Measurements from ENCODE around the gene ATRX. TPM values are rescaled to one million over a fixed set of nuclear protein-coding genes. Genes with fewer than 3 reads are reported as not detected.

ATRX gene
- polyA plus RNA-seq, 1 of the 3 experiments (the other 2 are of a cell fraction): 27.6 TPM

DNA sequence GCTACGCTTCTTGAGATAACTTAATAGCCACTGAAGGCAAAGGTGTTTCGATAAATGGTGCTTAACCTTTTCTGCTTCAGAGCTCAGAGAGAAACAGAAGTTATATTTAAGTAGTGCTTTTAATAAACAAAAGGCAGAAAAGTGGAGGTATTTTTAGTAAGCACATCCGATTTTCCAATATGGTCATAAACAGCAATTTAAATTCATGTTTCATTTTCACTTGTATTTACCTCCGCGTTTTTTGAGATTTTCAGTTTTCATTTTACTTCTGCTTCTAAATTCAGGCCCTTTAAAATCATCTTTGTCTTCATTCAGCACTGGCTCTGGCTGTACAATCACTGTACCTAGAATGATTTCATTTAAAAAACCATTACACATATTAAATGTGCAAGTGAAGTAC is 92.4 kb downstream of the ATRX start (continued):
- TF ChIP-seq NRF1 (IDR thresholded peaks at IDR 0.05; ENCODE audit: low read depth, low read length): no peak
- TF ChIP-seq SMC3 (IDR thresholded peaks at IDR 0.05; ENCODE audit: low read depth, low read length): no peak
- TF ChIP-seq, protein P1, sequence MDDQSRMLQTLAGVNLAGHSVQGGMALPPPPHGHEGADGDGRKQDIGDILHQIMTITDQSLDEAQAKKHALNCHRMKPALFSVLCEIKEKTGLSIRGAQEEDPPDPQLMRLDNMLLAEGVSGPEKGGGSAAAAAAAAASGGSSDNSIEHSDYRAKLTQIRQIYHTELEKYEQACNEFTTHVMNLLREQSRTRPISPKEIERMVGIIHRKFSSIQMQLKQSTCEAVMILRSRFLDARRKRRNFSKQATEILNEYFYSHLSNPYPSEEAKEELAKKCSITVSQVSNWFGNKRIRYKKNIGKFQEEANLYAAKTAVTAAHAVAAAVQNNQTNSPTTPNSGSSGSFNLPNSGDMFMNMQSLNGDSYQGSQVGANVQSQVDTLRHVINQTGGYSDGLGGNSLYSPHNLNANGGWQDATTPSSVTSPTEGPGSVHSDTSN (IDR thresholded peaks at IDR 0.05): no peak
- no peak for TF ChIP-seq FOXM1 (IDR thresholded peaks at IDR 0.05; ENCODE audit: low read depth)

DNA sequence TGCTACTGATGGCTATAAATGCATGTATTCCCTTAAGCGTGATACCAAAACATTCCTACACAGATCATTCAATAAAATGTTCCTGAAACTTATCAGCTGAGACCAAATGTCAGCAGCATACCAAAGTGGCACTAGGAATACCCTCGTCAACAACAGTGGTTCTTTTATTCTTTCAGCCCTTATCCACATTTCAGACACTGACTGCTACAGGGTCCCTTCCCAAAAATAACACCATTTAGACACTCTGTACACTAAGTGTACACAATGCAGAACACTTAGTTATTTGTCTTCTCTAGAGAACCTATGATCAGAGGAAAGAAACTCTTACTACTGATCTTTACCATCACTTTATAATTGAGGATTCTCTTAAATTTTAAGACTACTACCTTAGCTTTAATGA is 94.1 kb downstream of the ATRX start:
- H4K20me1 ChIP-seq (ENCODE audit: insufficient read depth): 0 out of 2 replicates have a peak, but pooled peaks cover 9% of the 10 kb centered on the region
- H3K9me2 ChIP-seq: 0 out of 2 replicates have a peak, but pooled peaks cover 6% of the 10 kb centered on the region
- CTCF ChIA-PET: interaction anchor here (1.1 to 1.4 kb wide), 2 partner anchors 13 to 370 kb away, joined by 3 read pairs; no protein-coding TSS in a partner anchor
- H3K9me3 ChIP-seq: no peaks in the 10 kb centered on the region
- TF ChIP-seq, protein P2, sequence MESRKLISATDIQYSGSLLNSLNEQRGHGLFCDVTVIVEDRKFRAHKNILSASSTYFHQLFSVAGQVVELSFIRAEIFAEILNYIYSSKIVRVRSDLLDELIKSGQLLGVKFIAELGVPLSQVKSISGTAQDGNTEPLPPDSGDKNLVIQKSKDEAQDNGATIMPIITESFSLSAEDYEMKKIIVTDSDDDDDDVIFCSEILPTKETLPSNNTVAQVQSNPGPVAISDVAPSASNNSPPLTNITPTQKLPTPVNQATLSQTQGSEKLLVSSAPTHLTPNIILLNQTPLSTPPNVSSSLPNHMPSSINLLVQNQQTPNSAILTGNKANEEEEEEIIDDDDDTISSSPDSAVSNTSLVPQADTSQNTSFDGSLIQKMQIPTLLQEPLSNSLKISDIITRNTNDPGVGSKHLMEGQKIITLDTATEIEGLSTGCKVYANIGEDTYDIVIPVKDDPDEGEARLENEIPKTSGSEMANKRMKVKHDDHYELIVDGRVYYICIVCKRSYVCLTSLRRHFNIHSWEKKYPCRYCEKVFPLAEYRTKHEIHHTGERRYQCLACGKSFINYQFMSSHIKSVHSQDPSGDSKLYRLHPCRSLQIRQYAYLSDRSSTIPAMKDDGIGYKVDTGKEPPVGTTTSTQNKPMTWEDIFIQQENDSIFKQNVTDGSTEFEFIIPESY (IDR thresholded peaks at IDR 0.05; ENCODE audit: borderline replicate concordance, low read depth): no peak
- TF ChIP-seq SIN3A (IDR thresholded peaks at IDR 0.05; ENCODE audit: borderline replicate concordance, low read depth, low read length) (no peak), MEF2A (IDR thresholded peaks at IDR 0.05; ENCODE audit: borderline replicate concordance, low read depth) (no peak), RFX5 (IDR thresholded peaks at IDR 0.05; ENCODE audit: low read length) (no peak), FOSL2 (IDR thresholded peaks at IDR 0.05; ENCODE audit: borderline replicate concordance, low read depth) (no peak), JUND (IDR thresholded peaks at IDR 0.05) (no peak), EP300 (IDR thresholded peaks at IDR 0.05; ENCODE audit: borderline replicate concordance in 1 of 2, low read depth in 1 of 2, low read length in 1 of 2) (no peak), NFIC (IDR thresholded peaks at IDR 0.05; ENCODE audit: borderline replicate concordance) (no peak), POLR2AphosphoS5 (IDR thresholded peaks at IDR 0.05; ENCODE audit: low read depth, low read length) (no peak), FOXM1 (IDR thresholded peaks at IDR 0.05; ENCODE audit: low read depth) (no peak), FOXJ3 (CRISPR knock-in tag; IDR thresholded peaks at IDR 0.05) (no peak), GABPA (IDR thresholded peaks at IDR 0.05; ENCODE audit: low read depth) (no peak)
- TF ChIP-seq, protein P3, sequence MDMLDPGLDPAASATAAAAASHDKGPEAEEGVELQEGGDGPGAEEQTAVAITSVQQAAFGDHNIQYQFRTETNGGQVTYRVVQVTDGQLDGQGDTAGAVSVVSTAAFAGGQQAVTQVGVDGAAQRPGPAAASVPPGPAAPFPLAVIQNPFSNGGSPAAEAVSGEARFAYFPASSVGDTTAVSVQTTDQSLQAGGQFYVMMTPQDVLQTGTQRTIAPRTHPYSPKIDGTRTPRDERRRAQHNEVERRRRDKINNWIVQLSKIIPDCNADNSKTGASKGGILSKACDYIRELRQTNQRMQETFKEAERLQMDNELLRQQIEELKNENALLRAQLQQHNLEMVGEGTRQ (IDR thresholded peaks at IDR 0.05; ENCODE audit: borderline replicate concordance, low read depth, low read length): no peak
- TF ChIP-seq, protein P1 (IDR thresholded peaks at IDR 0.05): no peak
- TF ChIP-seq, protein P4, sequence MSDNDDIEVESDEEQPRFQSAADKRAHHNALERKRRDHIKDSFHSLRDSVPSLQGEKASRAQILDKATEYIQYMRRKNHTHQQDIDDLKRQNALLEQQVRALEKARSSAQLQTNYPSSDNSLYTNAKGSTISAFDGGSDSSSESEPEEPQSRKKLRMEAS (IDR thresholded peaks at IDR 0.05; ENCODE audit: low read depth): no peak
- TF ChIP-seq, protein P5, sequence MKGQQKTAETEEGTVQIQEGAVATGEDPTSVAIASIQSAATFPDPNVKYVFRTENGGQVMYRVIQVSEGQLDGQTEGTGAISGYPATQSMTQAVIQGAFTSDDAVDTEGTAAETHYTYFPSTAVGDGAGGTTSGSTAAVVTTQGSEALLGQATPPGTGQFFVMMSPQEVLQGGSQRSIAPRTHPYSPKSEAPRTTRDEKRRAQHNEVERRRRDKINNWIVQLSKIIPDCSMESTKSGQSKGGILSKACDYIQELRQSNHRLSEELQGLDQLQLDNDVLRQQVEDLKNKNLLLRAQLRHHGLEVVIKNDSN (IDR thresholded peaks at IDR 0.05; ENCODE audit: borderline replicate concordance, low read depth): no peak
- H3K27me3 ChIP-seq (ENCODE audit: insufficient read depth): no peaks in the 10 kb centered on the region
- H3K79me2 ChIP-seq (ENCODE audit: insufficient read depth): peaks cover 34% of the 10 kb centered on the region
- no peak overlapping the region for H2AFZ ChIP-seq (ENCODE audit: low read depth)
- no peak for DNase-seq
- POLR2A ChIA-PET: no interaction called here
- H3K4me3 ChIP-seq (ENCODE audit: low read depth in 2 of 2, low read length in 1 of 2): no peak overlapping the region
- H3K4me1 ChIP-seq (ENCODE audit: control insufficient read depth in 1 of 2, insufficient read depth in 2 of 2, low read depth in 1 of 2, low read length in 1 of 2): no peaks in the 10 kb centered on the region
- H3K36me3 ChIP-seq (replicated peaks in 1 of 2; ENCODE audit: control insufficient read depth in 1 of 2, insufficient read depth in 2 of 2, low read length in 1 of 2): peaks cover 76 to 81% of the 10 kb centered on the region in 2 experiments
- 88% methylated on average over 2 of the region's 2 CpGs for WGBS (ENCODE audit: low lambda C conversion rate)
- H3K27ac ChIP-seq (ENCODE audit: low read depth in 2 of 2, low read length in 1 of 2): no peak overlapping the region
- H3K4me2 ChIP-seq: no peak overlapping the region
- no peak overlapping the region for H3K9ac ChIP-seq
- H3F3A ChIP-seq (replicated peaks; ENCODE audit: insufficient read depth): peaks cover 10% of the 10 kb centered on the region

Data from SK-N-SH (cell line).